Activated naive CD8-positive, alpha-beta T cell treated with anti-CD3 and anti-CD28 coated beads, Interleukin-2, amount 50 U/mL, for 16 hours (primary cell): ENCODE data around the gene PDPR.
"Not testable (repeated sequence)": the region's sequence is repeated elsewhere in the genome, so short reads cannot be mapped to it uniquely, and the experiment has no call there.

Source experiments
- DNase-seq: peaks from one replicate; pipeline ENCODE4 v3.0.0-alpha.2; 2020; ENCODE audit warnings: low read depth, low spot score

PDPR gene

DNA sequence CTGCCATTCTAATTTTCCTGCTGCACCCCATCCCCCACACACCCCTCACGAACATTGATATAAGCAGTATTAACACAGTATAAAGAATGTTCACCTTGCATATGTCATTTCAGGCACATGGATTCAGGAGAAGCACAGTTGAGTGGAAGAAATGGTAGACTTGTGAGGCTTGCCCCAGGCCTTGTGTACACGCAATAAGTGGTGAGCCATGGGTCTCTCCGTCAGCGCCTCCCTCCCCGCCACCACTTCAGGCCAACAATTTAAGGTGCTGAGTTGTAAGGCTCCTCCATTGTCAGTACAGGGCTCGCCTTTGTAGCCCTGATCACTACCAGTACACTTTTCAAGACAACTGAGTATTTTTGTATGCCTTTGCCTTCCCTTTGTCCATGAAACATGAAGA is 47.2 kb downstream of the PDPR start:
- DNase-seq: no peak

DNA sequence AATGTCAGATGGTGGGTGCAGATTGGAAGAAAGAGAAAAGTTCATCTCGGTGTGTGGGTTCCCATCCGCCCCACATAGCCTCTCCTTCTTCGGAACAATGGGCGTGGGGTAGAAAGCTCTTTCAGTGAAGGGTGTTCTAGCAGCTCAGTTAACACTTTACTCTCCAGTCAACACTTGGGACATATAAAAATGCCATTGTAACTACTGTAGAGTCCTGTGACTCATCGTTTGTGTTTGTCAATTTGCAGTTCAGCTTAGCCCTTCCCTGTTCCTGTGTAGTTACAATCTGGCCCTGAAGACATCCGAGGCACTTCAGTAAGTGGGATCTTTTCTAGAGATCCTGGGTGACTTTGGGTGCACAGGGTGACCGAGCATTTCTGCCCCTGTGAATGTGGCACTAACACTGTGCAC is 47.9 kb downstream of the PDPR start:
- no peak for DNase-seq

DNA sequence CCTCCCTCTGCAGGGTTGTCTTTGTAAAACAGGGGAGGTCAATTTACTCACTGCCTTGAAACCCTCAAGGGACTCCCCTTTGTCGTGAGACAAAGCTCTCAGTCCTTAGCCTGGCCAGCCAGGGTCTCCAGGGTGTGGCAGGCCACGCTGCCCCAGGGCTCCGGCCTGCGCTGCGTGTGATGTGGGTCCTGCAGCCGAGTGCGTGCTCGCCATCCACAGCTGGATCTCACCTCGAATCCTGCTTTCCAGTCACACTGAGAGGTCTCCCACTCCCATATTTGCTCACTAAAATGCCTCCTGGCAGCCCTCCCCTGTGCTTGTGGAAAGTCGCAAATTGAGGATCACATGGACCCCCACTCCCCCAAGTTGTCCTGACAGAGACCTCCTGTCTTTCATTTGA is 49.5 kb downstream of the PDPR start:
- DNase-seq: no peak

DNA sequence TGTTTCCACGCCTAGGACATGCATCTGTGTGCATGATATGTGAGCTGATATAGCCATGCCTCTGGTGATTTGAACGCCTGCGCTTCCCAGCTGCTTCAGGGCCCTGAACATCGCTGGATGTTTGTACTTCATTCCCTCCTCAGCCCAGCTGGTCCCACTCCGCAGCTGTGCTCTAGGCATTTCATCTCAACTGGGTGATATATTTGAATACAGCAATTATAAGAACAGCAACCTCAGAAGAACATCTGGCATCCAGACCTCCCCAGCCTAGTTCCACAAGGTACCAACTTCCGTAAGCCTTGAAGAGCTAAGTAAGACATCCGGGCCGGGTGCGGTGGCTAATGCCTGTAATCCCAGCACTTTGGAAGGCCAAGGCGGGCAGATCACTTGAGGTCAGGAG is 52.6 kb downstream of the PDPR start:
- not testable (repeated sequence) for DNase-seq

DNA sequence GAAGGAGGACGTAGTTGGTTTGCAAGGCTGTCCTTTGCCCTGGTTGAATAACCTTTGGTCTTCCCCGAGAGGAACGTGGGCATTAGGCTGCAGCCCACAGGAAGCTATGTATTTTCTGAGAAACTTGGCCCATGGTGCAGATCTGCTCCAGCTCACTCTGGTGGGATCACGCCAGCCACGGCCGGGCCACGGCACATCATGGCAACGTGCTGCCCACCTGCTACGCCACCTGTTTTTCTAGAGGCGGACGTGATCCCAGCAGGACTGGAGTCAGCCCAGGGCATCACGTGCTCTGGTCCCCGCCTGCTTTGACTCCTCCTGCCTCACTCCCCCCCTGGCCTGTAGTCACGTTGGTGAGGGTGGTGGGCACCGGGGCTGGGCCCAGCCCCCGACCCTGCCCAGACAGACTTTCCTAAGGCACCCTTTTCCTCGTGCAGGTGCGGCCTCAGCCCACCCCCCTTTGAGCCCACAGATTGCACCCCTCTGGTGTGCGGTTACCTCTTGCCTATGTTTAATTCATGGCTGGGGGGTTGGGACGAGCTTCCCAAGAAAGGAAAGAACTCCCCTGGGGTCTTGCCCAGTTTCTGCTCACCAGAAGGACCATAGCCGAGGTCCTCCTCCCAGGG is 59.2 kb downstream of the PDPR start, which contains the start of gene CLEC18C:
Gene CLEC18C (plus strand): TSS at position 576 of the 626 bp plus-strand sequence. CDS start 492 bp downstream, outside the sequence.
- not testable (repeated sequence) for DNase-seq

DNA sequence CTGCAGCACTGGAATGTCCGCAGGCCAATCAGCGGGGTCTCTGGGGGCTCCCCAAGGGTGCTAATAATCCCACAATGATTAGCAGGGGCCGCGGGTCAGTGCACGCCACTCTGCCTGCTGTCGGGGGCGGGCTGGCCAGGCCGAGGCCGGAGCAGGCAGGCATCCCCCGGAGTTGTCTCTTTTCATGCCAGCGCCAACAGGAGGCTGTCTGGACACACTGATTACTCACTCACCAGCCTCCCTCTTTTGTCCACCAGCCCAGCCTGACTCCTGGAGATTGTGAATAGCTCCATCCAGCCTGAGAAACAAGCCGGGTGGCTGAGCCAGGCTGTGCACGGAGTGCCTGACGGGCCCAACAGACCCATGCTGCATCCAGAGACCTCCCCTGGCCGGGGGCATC is 59.8 kb downstream of the PDPR start:
- not testable (repeated sequence) for DNase-seq

DNA sequence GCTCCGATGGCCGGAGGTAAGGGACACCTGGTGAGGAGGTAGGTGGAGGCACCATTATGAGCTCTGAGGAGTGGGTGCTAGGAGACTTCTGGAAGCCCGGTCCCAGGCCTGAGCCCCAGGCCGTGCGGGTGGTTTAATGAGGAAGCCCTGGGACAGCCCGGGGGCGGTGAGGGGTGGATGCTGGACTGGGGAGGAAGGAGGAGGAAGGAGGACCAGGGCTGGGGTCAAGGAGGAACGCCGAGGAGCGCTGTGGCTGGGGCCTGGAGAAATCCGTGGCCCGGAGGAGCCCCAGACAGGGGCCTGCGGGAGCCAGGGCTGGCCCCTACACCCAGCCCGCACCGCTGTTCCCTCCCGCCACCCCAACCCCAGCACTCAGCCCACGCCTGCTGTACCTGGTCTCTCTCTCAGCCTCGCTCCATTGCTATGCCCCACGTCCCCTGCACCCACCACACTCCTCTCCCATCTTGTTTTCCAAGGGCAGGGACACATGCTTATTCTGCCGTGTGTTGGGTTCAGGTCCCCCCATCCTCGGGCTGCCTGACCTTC is 60.3 kb downstream of the PDPR start:
- DNase-seq: not testable (repeated sequence)

DNA sequence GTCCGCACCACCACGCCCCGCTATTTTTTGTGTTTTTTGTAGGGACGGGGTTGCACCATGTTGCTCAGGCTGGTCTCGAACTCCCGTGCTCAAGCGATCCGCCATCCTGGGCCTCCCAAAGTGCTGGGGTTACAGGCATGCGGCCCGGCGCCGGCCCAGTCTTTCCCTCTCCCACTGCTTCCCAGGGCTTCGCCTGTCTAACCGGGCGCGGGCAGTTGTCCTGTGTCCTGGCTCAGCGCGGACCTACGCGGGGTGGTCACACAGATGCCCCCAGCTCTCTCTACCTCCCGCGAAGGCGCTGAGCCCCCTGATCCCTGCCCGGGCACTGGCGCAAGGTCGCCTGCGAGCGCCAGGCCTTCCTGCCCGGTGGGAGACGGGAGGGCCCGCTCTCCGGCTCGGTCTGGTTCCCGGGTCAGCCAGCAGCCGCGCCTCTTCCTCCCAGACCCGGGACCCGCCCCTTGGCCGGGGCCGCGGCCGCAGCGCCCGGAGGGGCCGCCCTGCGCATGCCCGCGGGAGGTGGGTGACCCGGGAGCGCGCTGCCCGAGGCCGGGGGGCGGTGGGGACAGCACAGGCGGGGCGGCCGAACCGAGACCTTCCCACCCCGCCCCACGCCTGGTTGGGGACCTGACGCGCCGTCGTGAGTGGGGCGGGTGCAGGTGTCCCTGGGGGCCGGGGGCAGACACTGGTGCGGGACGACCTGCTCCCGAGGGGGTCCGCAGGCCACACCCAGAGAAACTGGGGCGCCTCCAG is 73.9 kb downstream of the PDPR start:
- not testable (repeated sequence) for DNase-seq

DNA sequence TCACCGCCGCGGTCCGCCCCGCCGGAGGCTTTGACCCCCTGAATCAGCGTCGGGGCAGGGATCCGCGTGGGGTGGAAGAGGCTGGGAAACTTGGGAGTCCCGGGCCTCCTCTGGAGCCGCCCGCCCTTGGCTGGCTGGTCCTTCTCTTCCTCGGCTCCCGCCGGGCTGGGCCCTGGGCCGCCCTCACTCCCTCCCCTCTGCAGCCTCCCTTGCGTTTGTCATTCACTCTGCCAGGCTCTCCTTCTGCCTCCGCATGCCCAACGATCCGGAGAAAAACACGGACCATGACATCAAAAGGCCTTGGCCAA is 74.4 kb downstream of the PDPR start:
- not testable (repeated sequence) for DNase-seq

DNA sequence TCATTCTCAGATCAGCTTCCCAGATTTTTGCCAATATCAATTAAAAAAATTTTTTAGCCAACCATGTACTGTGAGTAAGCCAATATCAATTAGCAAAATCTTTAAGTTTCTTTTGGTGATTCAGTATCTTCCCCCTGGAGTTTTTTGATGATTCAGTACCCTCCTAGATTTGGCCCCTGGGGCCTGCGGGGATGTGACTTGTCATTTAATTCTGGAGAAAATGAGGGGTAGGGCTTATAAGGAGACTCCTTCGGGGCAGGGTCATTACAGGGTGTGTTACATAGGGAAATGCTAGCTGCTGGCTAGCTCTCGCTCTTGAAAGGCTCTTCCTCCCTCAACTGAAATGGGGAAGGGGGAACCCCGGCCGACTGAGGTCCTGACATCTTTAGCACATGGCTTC is 76.4 kb downstream of the PDPR start:
- DNase-seq: not testable (repeated sequence)

DNA sequence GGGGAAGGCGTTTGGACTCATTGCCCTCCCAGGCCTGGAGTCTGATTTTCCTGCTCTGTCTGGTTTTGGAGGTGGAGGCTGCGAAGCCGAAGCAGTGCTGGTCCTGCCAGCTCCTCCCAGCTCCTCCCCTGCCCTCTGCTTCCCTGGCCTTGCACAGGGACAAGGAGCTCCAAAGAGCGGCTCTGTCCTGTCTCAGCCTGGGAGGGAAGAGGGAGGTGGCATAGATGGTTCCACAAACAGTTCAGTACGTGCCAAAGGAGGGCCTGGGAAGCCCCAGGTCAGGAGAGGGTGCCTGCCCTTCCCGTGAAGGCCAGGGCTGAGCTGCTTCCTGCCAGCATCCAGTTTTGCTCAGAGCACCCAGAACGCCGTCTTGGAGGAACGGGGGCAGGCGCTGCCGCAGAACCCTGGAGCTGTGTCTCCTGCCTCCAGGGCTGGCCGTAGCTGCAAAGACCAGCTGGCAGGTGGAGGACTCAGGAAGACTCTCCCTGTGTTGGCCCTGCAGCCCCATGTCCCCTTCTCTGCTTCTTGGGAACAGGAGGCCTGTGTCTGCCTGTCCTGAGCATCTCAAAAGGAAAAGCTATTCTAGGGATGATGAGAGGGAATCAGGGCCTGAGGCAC is 82.7 kb downstream of the PDPR start:
- not testable (repeated sequence) for DNase-seq

DNA sequence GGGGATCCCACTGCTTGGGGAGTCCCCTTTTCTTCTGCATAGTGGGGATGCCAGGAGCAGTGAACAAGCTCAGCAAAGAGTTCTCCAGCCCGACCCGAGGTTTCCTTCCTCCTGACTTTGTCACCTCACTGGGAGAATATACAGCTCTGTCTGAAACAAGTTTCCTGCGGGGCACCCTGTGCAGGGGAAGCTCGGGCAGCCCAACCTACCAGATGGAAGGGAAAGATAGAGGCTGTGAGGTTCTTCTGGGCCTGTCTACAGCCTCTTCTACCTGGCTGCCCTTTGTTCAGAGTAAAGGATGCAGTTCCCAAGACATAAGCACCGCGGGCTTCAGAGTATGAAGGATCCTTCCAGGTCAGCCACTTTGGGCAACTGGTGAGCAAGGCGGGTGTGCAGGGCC is 83.5 kb downstream of the PDPR start:
- DNase-seq: not testable (repeated sequence)

DNA sequence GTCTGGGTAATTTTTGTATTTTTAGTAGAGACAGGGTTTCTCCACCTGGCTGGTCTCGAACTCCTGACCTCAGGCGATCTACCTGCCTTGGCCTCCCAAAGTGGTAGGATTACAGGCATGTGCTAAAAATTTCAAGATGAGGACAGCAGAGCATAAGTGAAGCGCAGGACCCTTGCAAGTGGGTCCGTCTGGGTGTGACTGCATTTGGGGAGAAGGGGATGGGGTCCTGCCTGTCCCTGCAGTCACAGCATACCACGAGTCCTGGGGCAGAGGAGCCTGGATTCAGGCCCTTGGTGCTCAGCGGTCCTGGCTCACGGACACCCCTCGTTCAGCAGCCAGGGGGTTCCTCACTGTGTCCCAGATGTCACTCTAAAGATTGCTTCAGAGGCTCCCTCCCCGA is 84.1 kb downstream of the PDPR start:
- DNase-seq: not testable (repeated sequence)

DNA sequence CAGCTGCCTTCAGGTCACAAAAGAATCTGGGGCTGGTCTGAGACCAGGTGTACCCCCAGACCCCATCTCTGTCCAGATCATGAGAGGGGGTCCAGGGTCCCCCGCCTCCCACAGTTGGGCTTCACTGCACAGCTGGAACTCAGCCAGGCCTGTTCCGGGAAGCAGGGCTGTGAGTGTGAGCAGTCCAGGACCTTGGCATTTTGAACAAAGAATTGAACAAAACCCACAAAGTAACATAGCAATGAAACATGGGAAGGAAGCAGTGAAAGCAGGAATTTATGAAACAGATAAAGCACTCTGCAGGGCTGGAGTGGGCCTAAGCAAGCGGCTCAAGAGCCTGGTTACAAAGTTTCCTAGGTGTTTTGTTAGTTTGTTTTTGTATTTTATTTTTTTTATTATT is 84.5 kb downstream of the PDPR start:
- DNase-seq: not testable (repeated sequence)

DNA sequence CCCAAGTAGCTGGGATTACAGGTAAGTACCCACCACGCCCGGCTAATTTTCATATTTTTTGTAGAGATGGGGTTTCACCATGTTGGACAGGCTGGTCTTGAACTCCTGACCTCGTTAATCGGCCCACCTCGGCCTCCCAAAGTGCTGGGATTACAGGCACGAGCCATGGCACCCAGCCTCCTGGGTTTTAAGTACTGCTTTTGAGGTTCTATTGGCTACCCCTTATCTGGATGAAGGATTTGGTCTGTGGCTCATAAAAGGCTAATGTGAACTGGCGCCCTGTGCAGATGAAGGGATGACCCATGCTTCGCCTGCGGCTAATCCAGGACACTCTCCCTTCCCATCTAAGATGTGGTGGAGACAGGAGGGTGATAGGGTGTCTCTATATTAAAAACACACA is 85.0 kb downstream of the PDPR start:
- not testable (repeated sequence) for DNase-seq

DNA sequence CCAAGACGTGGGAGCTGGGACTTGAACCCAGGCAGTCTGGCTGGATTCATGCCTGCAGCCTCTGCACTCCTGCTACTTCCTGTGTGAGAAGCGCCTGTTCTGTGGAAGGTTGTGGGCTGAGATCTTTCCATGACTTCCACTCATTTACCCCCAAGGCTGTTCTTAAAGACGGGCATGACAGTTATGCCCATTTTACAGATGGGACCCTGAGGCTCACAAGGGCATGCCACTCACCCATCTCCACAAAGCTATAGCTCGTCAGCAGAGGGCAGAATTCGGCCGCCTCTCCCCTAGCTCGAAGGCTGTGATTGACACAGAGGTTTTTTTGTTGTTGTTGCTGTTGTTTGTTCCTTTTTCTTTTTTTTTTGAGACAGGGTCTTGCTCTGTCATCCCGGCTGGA is 85.9 kb downstream of the PDPR start:
- not testable (repeated sequence) for DNase-seq

DNA sequence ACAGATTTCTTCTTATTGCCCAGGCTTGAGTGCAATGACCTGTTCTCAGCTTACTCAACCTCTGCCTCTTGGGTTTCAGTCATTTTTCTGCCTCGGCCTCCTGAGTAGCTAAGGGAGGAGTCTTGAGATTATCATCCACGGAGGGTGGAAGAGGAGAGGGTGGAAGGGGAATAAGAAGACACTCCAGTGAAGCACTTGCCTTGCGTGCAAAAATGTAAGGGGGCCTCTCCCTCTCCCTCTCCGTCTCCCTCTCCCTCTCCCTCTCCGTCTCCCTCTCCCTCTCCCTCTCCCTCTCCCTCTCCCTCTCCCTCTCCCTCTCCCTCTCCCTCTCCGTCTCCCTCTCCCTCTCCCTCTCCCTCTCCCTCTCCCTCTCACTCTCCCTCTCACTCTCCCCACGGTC is 89.4 kb downstream of the PDPR start:
- DNase-seq: not testable (repeated sequence)

DNA sequence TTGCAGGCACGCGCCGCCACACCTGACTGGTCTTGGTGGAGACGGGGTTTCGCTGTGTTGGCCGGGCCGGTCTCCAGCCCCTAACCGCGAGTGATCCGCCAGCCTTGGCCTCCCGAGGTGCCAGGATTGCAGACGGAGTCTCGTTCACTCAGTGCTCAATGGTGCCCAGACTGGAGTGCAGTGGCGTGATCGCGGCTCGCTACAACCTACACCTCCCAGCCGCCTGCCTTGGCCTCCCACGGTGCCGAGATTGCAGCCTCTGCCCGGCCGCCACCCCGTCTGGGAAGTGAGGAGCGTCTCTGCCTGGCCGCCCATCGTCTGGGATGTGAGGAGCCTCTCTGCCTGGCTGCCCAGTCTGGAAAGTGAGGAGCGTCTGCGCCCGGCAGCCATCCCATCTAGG is 89.9 kb downstream of the PDPR start:
- not testable (repeated sequence) for DNase-seq

DNA sequence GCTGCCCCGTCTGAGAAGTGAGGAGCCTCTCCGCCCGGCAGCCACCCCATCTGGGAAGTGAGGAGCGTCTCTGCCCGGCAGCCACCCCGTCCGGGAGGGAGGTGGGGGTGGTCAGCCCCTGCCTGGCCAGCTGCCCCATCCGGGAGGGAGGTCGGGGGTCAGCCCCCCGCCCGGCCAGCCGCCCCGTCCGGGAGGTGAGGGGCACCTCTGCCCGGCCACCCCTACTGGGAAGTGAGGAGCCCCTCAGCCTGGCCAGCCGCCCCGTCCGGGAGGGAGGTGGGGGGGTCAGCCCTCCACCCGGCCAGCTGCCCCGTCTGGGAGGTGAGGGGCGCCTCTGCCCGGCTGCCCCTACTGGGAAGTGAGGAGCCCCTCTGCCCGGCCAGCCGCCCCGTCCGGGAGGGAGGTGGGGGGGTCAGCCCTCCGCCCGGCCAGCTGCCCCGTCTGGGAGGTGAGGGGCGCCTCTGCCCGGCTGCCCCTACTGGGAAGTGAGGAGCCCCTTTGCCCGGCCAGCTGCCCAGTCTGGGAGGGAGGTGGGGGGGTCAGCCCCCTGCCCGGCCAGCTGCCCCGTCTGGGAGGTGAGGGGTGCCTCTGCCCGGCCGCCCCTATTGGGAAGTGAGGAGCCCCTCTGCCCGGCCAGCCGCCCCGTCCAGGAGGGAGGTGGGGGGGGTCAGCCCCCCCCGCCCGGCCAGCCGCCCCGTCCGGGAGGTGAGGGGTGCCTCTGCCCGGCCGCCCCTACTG is 90.7 kb downstream of the PDPR start:
- DNase-seq: not testable (repeated sequence)

DNA sequence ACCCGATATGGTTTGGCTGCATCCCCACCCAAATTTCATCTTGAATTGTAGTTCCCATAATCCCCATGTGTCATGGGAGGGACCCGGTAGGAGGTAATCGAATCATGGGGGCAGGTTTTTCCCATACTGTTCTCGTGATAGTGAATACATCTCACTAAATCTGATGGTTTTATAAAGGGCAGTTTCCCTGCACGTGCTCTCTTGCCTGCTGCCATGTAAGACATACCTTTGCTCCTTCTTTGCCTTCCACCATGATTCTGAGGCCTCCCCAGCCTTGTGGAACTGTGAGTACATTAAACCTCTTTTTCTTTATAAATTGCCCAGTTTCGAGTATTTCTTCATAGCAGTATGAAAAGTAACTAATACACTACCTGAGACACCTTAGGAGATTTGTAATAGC is 92.2 kb downstream of the PDPR start:
- DNase-seq: not testable (repeated sequence)
